ENCODE measurements around the gene FCER2. TPM values are rescaled to one million over a fixed set of nuclear protein-coding genes. Genes with fewer than 3 reads are reported as not detected.

The FCER2 gene
- total and polyA plus RNA-seq, 4 donors: 0.27 to 0.59 (median 0.50) TPM; not detected in 1

Other genes with a start within 250 kb of the FCER2 start
- gene PEX11G, start 213.1 kb downstream of the FCER2 start, total RNA-seq: 1 to 10 TPM; 1.7 to 6.0 TPM
- 1 to 10 TPM; 3.8 to 5.1 TPM for gene PEX11G, start 213.1 kb downstream of the FCER2 start, polyA plus RNA-seq (ENCODE audit: insufficient read length in 2 of 2)
- 10 to 100 TPM; 12.3 to 33.7 TPM for gene ZNF358, start 186.0 kb downstream of the FCER2 start, total RNA-seq
- gene ZNF358, start 186.0 kb downstream of the FCER2 start, polyA plus RNA-seq (ENCODE audit: insufficient read length in 2 of 2): 10 to 100 TPM; 85.6 to 96.0 TPM
- gene MCOLN1, start 179.5 kb downstream of the FCER2 start, total RNA-seq: 10 to 100 TPM in 1 of 2 donors, 1 to 10 TPM in 1; 9.3 to 10.7 TPM
- 10 to 100 TPM; 39.9 to 45.4 TPM for gene MCOLN1, start 179.5 kb downstream of the FCER2 start, polyA plus RNA-seq (ENCODE audit: insufficient read length in 2 of 2)
- 10 to 100 TPM; 45.8 to 47.8 TPM for gene PNPLA6, start 166.4 kb downstream of the FCER2 start, total RNA-seq
- gene PNPLA6, start 166.4 kb downstream of the FCER2 start, polyA plus RNA-seq (ENCODE audit: insufficient read length in 2 of 2): 10 to 100 TPM; 91.8 to 94.3 TPM
- 1 to 10 TPM; 4.9 to 7.9 TPM for gene CAMSAP3, start 106.3 kb downstream of the FCER2 start, total RNA-seq
- gene CAMSAP3, start 106.3 kb downstream of the FCER2 start, polyA plus RNA-seq (ENCODE audit: insufficient read length in 2 of 2): 10 to 100 TPM; 41.4 to 45.8 TPM
- gene XAB2, start 72.6 kb downstream of the FCER2 start, total RNA-seq: 10 to 100 TPM; 18.6 to 29.3 TPM
- 10 to 100 TPM; 34.6 to 38.5 TPM for gene XAB2, start 72.6 kb downstream of the FCER2 start, polyA plus RNA-seq (ENCODE audit: insufficient read length in 2 of 2)
- 100 to 1,000 TPM in 1 of 2 donors, 10 to 100 TPM in 1; 18.1 to 107 TPM for gene PET100, start 72.3 kb downstream of the FCER2 start, total RNA-seq
- gene PET100, start 72.3 kb downstream of the FCER2 start, polyA plus RNA-seq (ENCODE audit: insufficient read length in 2 of 2): 100 to 1,000 TPM; 118 to 145 TPM
- gene PCP2, start 68.4 kb downstream of the FCER2 start, total RNA-seq: not detected
- under 1 TPM in 1 of 2 donors, not detected in 1; 0.62 TPM for gene PCP2, start 68.4 kb downstream of the FCER2 start, polyA plus RNA-seq (ENCODE audit: insufficient read length in 2 of 2)
- 1 to 10 TPM; 4.4 to 8.3 TPM for gene STXBP2, start 65.0 kb downstream of the FCER2 start, total RNA-seq
- gene STXBP2, start 65.0 kb downstream of the FCER2 start, polyA plus RNA-seq (ENCODE audit: insufficient read length in 2 of 2): 10 to 100 TPM; 12.9 to 14.0 TPM
- gene RETN, start 33.1 kb downstream of the FCER2 start, total RNA-seq: 1 to 10 TPM; 1.8 to 7.6 TPM
- gene RETN, start 33.1 kb downstream of the FCER2 start, polyA plus RNA-seq (ENCODE audit: insufficient read length in 2 of 2): under 1 TPM in 1 of 2 donors, not detected in 1; 0.74 TPM
- 1 to 10 TPM in 1 of 2 donors, not detected in 1; 1.7 TPM for gene MCEMP1, start 25.0 kb downstream of the FCER2 start, total RNA-seq
- gene MCEMP1, start 25.0 kb downstream of the FCER2 start, polyA plus RNA-seq (ENCODE audit: insufficient read length in 2 of 2): under 1 TPM in 1 of 2 donors, not detected in 1; 0.41 TPM
- 100 to 1,000 TPM in 1 of 2 donors, 10 to 100 TPM in 1; 24.5 to 165 TPM for gene TRAPPC5, start 21.3 kb downstream of the FCER2 start, total RNA-seq
- gene TRAPPC5, start 21.3 kb downstream of the FCER2 start, polyA plus RNA-seq (ENCODE audit: insufficient read length in 2 of 2): 10 to 100 TPM; 95.8 to 98.4 TPM
- under 1 TPM; 0.17 to 0.50 TPM for gene CLEC4G, start 30.0 kb upstream of the FCER2 start, total RNA-seq
- gene CLEC4G, start 30.0 kb upstream of the FCER2 start, polyA plus RNA-seq (ENCODE audit: insufficient read length in 2 of 2): 1 to 10 TPM; 1.5 to 2.1 TPM
- 1 to 10 TPM; 1.9 to 2.5 TPM for gene CD209, start 45.4 kb upstream of the FCER2 start, total RNA-seq
- under 1 TPM; 0.24 to 0.95 TPM for gene CD209, start 45.4 kb upstream of the FCER2 start, polyA plus RNA-seq (ENCODE audit: insufficient read length in 2 of 2)
- 1 to 10 TPM in 1 of 2 donors, under 1 TPM in 1; 0.33 to 1.8 TPM for gene CLEC4M, start 61.1 kb upstream of the FCER2 start, total RNA-seq
- 1 to 10 TPM in 1 of 2 donors, under 1 TPM in 1; 0.67 to 1.2 TPM for gene CLEC4M, start 61.1 kb upstream of the FCER2 start, polyA plus RNA-seq (ENCODE audit: insufficient read length in 2 of 2)
- gene EVI5L, start 128.1 kb upstream of the FCER2 start, total RNA-seq: 10 to 100 TPM; 28.4 to 36.1 TPM
- 100 to 1,000 TPM in 1 of 2 donors, 10 to 100 TPM in 1; 99.5 to 110 TPM for gene EVI5L, start 128.1 kb upstream of the FCER2 start, polyA plus RNA-seq (ENCODE audit: insufficient read length in 2 of 2)
- 1 to 10 TPM; 1.9 to 2.4 TPM for gene PRR36, start 172.3 kb upstream of the FCER2 start, total RNA-seq
- 10 to 100 TPM; 59.4 to 59.7 TPM for gene PRR36, start 172.3 kb upstream of the FCER2 start, polyA plus RNA-seq (ENCODE audit: insufficient read length in 2 of 2)
- gene LRRC8E, start 186.4 kb upstream of the FCER2 start, total RNA-seq: under 1 TPM; 0.40 to 0.66 TPM
- under 1 TPM in 1 of 2 donors, not detected in 1; 0.77 TPM for gene LRRC8E, start 186.4 kb upstream of the FCER2 start, polyA plus RNA-seq (ENCODE audit: insufficient read length in 2 of 2)
- 10 to 100 TPM in 1 of 2 donors, 1 to 10 TPM in 1; 8.1 to 12.7 TPM for gene MAP2K7, start 201.7 kb upstream of the FCER2 start, total RNA-seq
- 10 to 100 TPM; 30.6 to 36.8 TPM for gene MAP2K7, start 201.7 kb upstream of the FCER2 start, polyA plus RNA-seq (ENCODE audit: insufficient read length in 2 of 2)
- gene TGFBR3L, start 212.7 kb upstream of the FCER2 start, total RNA-seq: 1 to 10 TPM in 1 of 2 donors, under 1 TPM in 1; 0.59 to 1.5 TPM
- 1 to 10 TPM; 4.3 to 6.1 TPM for gene TGFBR3L, start 212.7 kb upstream of the FCER2 start, polyA plus RNA-seq (ENCODE audit: insufficient read length in 2 of 2)
- 10 to 100 TPM in 1 of 2 donors, 1 to 10 TPM in 1; 5.7 to 11.0 TPM for gene SNAPC2, start 218.2 kb upstream of the FCER2 start, total RNA-seq
- 10 to 100 TPM; 21.3 to 27.1 TPM for gene SNAPC2, start 218.2 kb upstream of the FCER2 start, polyA plus RNA-seq (ENCODE audit: insufficient read length in 2 of 2)
- gene CTXN1, start 224.0 kb upstream of the FCER2 start, total RNA-seq: 10 to 100 TPM in 1 of 2 donors, 1 to 10 TPM in 1; 4.3 to 14.7 TPM
- 100 to 1,000 TPM; 161 to 182 TPM for gene CTXN1, start 224.0 kb upstream of the FCER2 start, polyA plus RNA-seq (ENCODE audit: insufficient read length in 2 of 2)
- 10 to 100 TPM; 25.5 to 47.0 TPM for gene TIMM44, start 241.5 kb upstream of the FCER2 start, total RNA-seq
- gene TIMM44, start 241.5 kb upstream of the FCER2 start, polyA plus RNA-seq (ENCODE audit: insufficient read length in 2 of 2): 10 to 100 TPM; 65.4 to 74.8 TPM

Data from spinal cord (tissue), 4 donors.